ENCODE measurements around the gene RAD51B.

- TF ChIP-seq CTCF (IDR thresholded peaks at IDR 0.05) = no peak
- TF ChIP-seq POLR2AphosphoS5 (IDR thresholded peaks at IDR 0.05) = no peak
- no peak for TF ChIP-seq POLR2A (IDR thresholded peaks at IDR 0.05)
Measured at GRCh38 chr14:68580096-68580645, 760.6 kb downstream of the RAD51B start.
